ENCODE measurements around the gene SNCAIP.
"Not testable (repeated sequence)": the region's sequence is repeated elsewhere in the genome, so short reads cannot be mapped to it uniquely, and the experiment has no call there.

The SNCAIP gene

GRCh38 chr5:122358372-122358979 is 46.4 kb downstream of the SNCAIP start:
- Mint-ChIP-seq H3K4me3 (no peak overlapping the region), H3K27me3 (no peaks in the 10 kb centered on the region), H3K4me1 (ENCODE audit: low read depth) (no peaks in the 10 kb centered on the region), H3K36me3 (ENCODE audit: low read depth) (no peaks in the 10 kb centered on the region), H3K27ac (no peak overlapping the region), H3K9me3 (no peaks in the 10 kb centered on the region)
- intact Hi-C loops (cut with micrococcal nuclease): no loop called here

- H3K36me3 Mint-ChIP-seq (ENCODE audit: low read depth): no peaks in the 10 kb centered on the region
- no peak overlapping the region for H3K4me3 Mint-ChIP-seq
- H3K27ac Mint-ChIP-seq: no peak overlapping the region
- no peaks in the 10 kb centered on the region for H3K4me1 Mint-ChIP-seq (ENCODE audit: low read depth)
- H3K9me3 Mint-ChIP-seq: peaks cover 9% of the 10 kb centered on the region
- intact Hi-C loops (cut with micrococcal nuclease): no loop called here
- H3K27me3 Mint-ChIP-seq: no peaks in the 10 kb centered on the region
Observed at GRCh38 chr5:122362361-122362760, 50.3 kb downstream of the SNCAIP start.

- H3K36me3 Mint-ChIP-seq (ENCODE audit: low read depth): no peaks in the 10 kb centered on the region
- H3K9me3 Mint-ChIP-seq: peaks cover 9% of the 10 kb centered on the region
- intact Hi-C loops (cut with micrococcal nuclease): no loop called here
- H3K4me3 Mint-ChIP-seq: no peak overlapping the region
- no peaks in the 10 kb centered on the region for H3K4me1 Mint-ChIP-seq (ENCODE audit: low read depth)
- no peaks in the 10 kb centered on the region for H3K27me3 Mint-ChIP-seq
- no peak overlapping the region for H3K27ac Mint-ChIP-seq
Observed at GRCh38 chr5:122363623-122364022, 51.6 kb downstream of the SNCAIP start.

- Mint-ChIP-seq H3K4me1 (ENCODE audit: low read depth) (no peaks in the 10 kb centered on the region), H3K4me3 (no peak overlapping the region), H3K27ac (no peak overlapping the region), H3K36me3 (ENCODE audit: low read depth) (no peaks in the 10 kb centered on the region), H3K9me3 (peaks cover 9% of the 10 kb centered on the region), H3K27me3 (no peaks in the 10 kb centered on the region)
- intact Hi-C loops (cut with micrococcal nuclease): no loop called here
Observed at GRCh38 chr5:122366501-122366900, 54.5 kb downstream of the SNCAIP start.

- no peaks in the 10 kb centered on the region for H3K4me1 Mint-ChIP-seq (ENCODE audit: low read depth)
- H3K27me3 Mint-ChIP-seq: no peaks in the 10 kb centered on the region
Observed at GRCh38 chr5:122367456-122367855, 55.4 kb downstream of the SNCAIP start.

GRCh38 chr5:122368510-122369251 is 56.6 kb downstream of the SNCAIP start:
- Mint-ChIP-seq H3K4me3 (no peak overlapping the region), H3K9me3 (peaks cover 9% of the 10 kb centered on the region), H3K27me3 (no peaks in the 10 kb centered on the region), H3K27ac (no peak overlapping the region), H3K4me1 (ENCODE audit: low read depth) (no peaks in the 10 kb centered on the region), H3K36me3 (ENCODE audit: low read depth) (no peaks in the 10 kb centered on the region)
- intact Hi-C loops (cut with micrococcal nuclease): no loop called here

More at GRCh38 chr5:122367456-122367855, 55.4 kb downstream of the SNCAIP start:
- H3K36me3 Mint-ChIP-seq (ENCODE audit: low read depth): no peaks in the 10 kb centered on the region
- intact Hi-C loops (cut with micrococcal nuclease): no loop called here
- H3K9me3 Mint-ChIP-seq: peaks cover 9% of the 10 kb centered on the region
- no peak overlapping the region for H3K4me3 Mint-ChIP-seq
- no peak overlapping the region for H3K27ac Mint-ChIP-seq

GRCh38 chr5:122369253-122369815 is 57.3 kb downstream of the SNCAIP start:
- H3K36me3 Mint-ChIP-seq (ENCODE audit: low read depth): no peaks in the 10 kb centered on the region
- no peak overlapping the region for H3K27ac Mint-ChIP-seq
- no peak overlapping the region for H3K4me3 Mint-ChIP-seq
- no peaks in the 10 kb centered on the region for H3K4me1 Mint-ChIP-seq (ENCODE audit: low read depth)
- intact Hi-C loops (cut with micrococcal nuclease): no loop called here
- H3K9me3 Mint-ChIP-seq: peaks cover 9% of the 10 kb centered on the region
- no peaks in the 10 kb centered on the region for H3K27me3 Mint-ChIP-seq

- Mint-ChIP-seq H3K36me3 (ENCODE audit: low read depth) (no peaks in the 10 kb centered on the region), H3K4me1 (ENCODE audit: low read depth) (no peaks in the 10 kb centered on the region), H3K4me3 (no peak overlapping the region), H3K27ac (no peak overlapping the region), H3K27me3 (no peaks in the 10 kb centered on the region), H3K9me3 (no peaks in the 10 kb centered on the region)
- intact Hi-C loops (cut with micrococcal nuclease): no loop called here
Observed at GRCh38 chr5:122371511-122372151, 59.6 kb downstream of the SNCAIP start.

GRCh38 chr5:122374110-122374509 is 62.1 kb downstream of the SNCAIP start:
- intact Hi-C loops (cut with micrococcal nuclease): no loop called here
- H3K4me1 Mint-ChIP-seq (ENCODE audit: low read depth): no peaks in the 10 kb centered on the region
- no peaks in the 10 kb centered on the region for H3K27me3 Mint-ChIP-seq
- H3K4me3 Mint-ChIP-seq: no peak overlapping the region
- H3K36me3 Mint-ChIP-seq (ENCODE audit: low read depth): no peaks in the 10 kb centered on the region
- H3K9me3 Mint-ChIP-seq: no peaks in the 10 kb centered on the region
- H3K27ac Mint-ChIP-seq: no peak overlapping the region

- H3K4me1 Mint-ChIP-seq (ENCODE audit: low read depth): no peaks in the 10 kb centered on the region
- no peak overlapping the region for H3K4me3 Mint-ChIP-seq
- no peaks in the 10 kb centered on the region for H3K27me3 Mint-ChIP-seq
- no peaks in the 10 kb centered on the region for H3K36me3 Mint-ChIP-seq (ENCODE audit: low read depth)
- H3K27ac Mint-ChIP-seq: no peak overlapping the region
- H3K9me3 Mint-ChIP-seq: no peaks in the 10 kb centered on the region
- intact Hi-C loops (cut with micrococcal nuclease): no loop called here
Observed at GRCh38 chr5:122375801-122376200, 63.8 kb downstream of the SNCAIP start.

GRCh38 chr5:122376250-122376649 is 64.2 kb downstream of the SNCAIP start:
- no peaks in the 10 kb centered on the region for H3K4me1 Mint-ChIP-seq (ENCODE audit: low read depth)
- intact Hi-C loops (cut with micrococcal nuclease): no loop called here
- no peaks in the 10 kb centered on the region for H3K27me3 Mint-ChIP-seq
- no peaks in the 10 kb centered on the region for H3K9me3 Mint-ChIP-seq
- no peak overlapping the region for H3K27ac Mint-ChIP-seq
- H3K4me3 Mint-ChIP-seq: no peak overlapping the region
- no peaks in the 10 kb centered on the region for H3K36me3 Mint-ChIP-seq (ENCODE audit: low read depth)

- H3K27ac Mint-ChIP-seq: no peak overlapping the region
- peaks cover 3% of the 10 kb centered on the region for H3K9me3 Mint-ChIP-seq
- H3K4me3 Mint-ChIP-seq: no peak overlapping the region
- no peaks in the 10 kb centered on the region for H3K27me3 Mint-ChIP-seq
- intact Hi-C loops (cut with micrococcal nuclease): no loop called here
- no peaks in the 10 kb centered on the region for H3K4me1 Mint-ChIP-seq (ENCODE audit: low read depth)
- no peaks in the 10 kb centered on the region for H3K36me3 Mint-ChIP-seq (ENCODE audit: low read depth)
Observed at GRCh38 chr5:122377026-122377425, 65.0 kb downstream of the SNCAIP start.

GRCh38 chr5:122382938-122383337 is 70.9 kb downstream of the SNCAIP start:
- H3K27ac Mint-ChIP-seq; H3K4me3 Mint-ChIP-seq; H3K27me3 Mint-ChIP-seq; intact Hi-C loops (cut with micrococcal nuclease); H3K4me1 Mint-ChIP-seq (ENCODE audit: low read depth); H3K36me3 Mint-ChIP-seq (ENCODE audit: low read depth): not testable (repeated sequence)
- peaks cover 27% of the 10 kb centered on the region for H3K9me3 Mint-ChIP-seq

- H3K4me1 Mint-ChIP-seq (ENCODE audit: low read depth): no peaks in the 10 kb centered on the region
- no peaks in the 10 kb centered on the region for H3K27me3 Mint-ChIP-seq
- H3K27ac Mint-ChIP-seq: no peak overlapping the region
- H3K9me3 Mint-ChIP-seq: peaks cover 27% of the 10 kb centered on the region
- no peak overlapping the region for H3K4me3 Mint-ChIP-seq
- no peaks in the 10 kb centered on the region for H3K36me3 Mint-ChIP-seq (ENCODE audit: low read depth)
- intact Hi-C loops (cut with micrococcal nuclease): no loop called here
Observed at GRCh38 chr5:122384739-122385235, 72.8 kb downstream of the SNCAIP start.

Data from dendritic cell treated with granulocyte-macrophage colony-stimulating factor and Interleukin-4, amounts not matched to agents 40 ng/mL and 50 ng/mL, for 4 days (primary cell).